Activated CD4-positive, alpha-beta T cell treated with anti-CD3 and anti-CD28 coated beads, Interleukin-2, amount 10 ng/mL, durations not matched to agents 24 days and 14 days (primary cell): ENCODE data around the gene ZC3H18. TPM values are rescaled to one million over a fixed set of nuclear protein-coding genes. Genes with fewer than 3 reads are reported as not detected.

Experiments used
- DNase-seq: peaks from one replicate; pipeline ENCODE4 v3.0.0; 2022
- H3K27ac Mint-ChIP-seq: one replicate; pipeline ENCODE4 v1.8.0; 2022; ENCODE audit warnings: mild to moderate bottlenecking, mixed read lengths
- H3K27me3 Mint-ChIP-seq: one replicate; pipeline ENCODE4 v1.8.0; 2022; ENCODE audit warnings: mixed read lengths
- H3K36me3 Mint-ChIP-seq: one replicate; pipeline ENCODE4 v1.8.0; 2022; ENCODE audit warnings: low read depth, mild to moderate bottlenecking, mixed read lengths
- H3K4me1 Mint-ChIP-seq: one replicate; pipeline ENCODE4 v1.8.0; 2021; ENCODE audit warnings: mixed read lengths
- H3K4me3 Mint-ChIP-seq: one replicate; pipeline ENCODE4 v1.8.0; 2022; ENCODE audit warnings: mild to moderate bottlenecking, moderate library complexity, mixed read lengths
- H3K9me3 Mint-ChIP-seq: one replicate; pipeline ENCODE4 v1.8.0; 2021; ENCODE audit warnings: mixed read lengths
- intact Hi-C: fragments of 100-400 bp; cut with micrococcal nuclease; formaldehyde crosslinking; loops from one replicate; pipeline ENCODE4 v1.15.1; 2023
- total RNA-seq: library from RNA; stranded (reverse); gene quantifications from 2 replicates; pipeline ENCODE4 v1.2.3, GENCODE V29; 2022

Gene ZC3H18
- total RNA-seq, 1 donor from 2014 or later = 106 TPM

GRCh38 chr16:88528902-88529318 is 41.3 kb upstream of the ZC3H18 start:
- intact Hi-C loops = no loop called here
- no peak overlapping the region for H3K27ac Mint-ChIP-seq

GRCh38 chr16:88529596-88529995 is 40.6 kb upstream of the ZC3H18 start:
- no peak overlapping the region for H3K27ac Mint-ChIP-seq

More at GRCh38 chr16:88528902-88529318, 41.3 kb upstream of the ZC3H18 start:
- H3K4me3 Mint-ChIP-seq = no peak overlapping the region
- H3K9me3 Mint-ChIP-seq = no peaks in the 10 kb centered on the region
- no peaks in the 10 kb centered on the region for H3K27me3 Mint-ChIP-seq
- DNase-seq = no peak
- no peaks in the 10 kb centered on the region for H3K4me1 Mint-ChIP-seq
- H3K36me3 Mint-ChIP-seq = no peaks in the 10 kb centered on the region

DNA sequence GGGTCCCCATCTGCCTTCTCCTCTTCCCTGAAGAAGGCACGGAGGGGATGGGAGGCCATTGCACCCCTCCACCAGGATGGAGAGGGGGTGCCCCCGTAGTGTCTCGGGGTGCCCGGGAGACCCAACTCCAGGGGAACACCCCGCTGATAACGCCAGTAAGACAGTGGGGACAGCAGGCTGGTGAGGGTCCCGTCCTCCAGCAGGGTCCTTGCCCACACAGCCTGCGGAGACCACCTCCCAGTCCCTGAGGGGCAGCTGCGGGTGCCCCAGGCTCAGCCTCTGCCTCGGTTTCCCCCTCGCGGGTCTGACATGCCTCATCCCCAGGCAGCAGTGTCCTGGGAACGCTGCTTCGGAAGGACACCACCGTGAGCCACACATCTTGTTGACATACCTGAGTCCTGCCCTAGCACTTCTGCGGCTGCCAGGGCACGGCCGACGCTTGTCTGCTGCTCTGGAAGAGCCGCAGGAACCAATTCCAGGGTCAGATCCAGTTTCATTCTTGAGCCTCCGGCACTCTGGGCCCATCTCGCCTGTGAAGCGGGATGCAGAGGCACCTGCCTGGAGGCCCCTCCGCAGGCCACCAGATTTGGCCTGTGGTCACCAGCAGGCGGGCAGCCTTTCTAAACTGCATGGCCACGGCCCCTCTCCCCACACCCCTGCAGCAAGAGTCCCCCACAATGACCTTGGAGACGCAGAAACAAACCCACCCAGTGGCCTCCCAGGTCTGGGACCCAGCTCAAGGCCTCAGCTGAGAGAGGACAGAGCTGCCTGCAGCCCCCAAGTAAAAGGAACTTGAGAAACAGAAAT is 39.9 kb upstream of the ZC3H18 start:
- Mint-ChIP-seq H3K9me3 (no peaks in the 10 kb centered on the region), H3K36me3 (peaks cover 2% of the 10 kb centered on the region), H3K4me1 (no peaks in the 10 kb centered on the region), H3K4me3 (no peak overlapping the region), H3K27me3 (no peaks in the 10 kb centered on the region), H3K27ac (peak overlapping the region; percentile 57)
- intact Hi-C loops = loop anchor here (5.0 to 10.0 kb wide), 2 partner anchors 73 to 575 kb away; partner anchors contain the start of gene BANP
- no peak for DNase-seq

More at GRCh38 chr16:88529596-88529995, 40.6 kb upstream of the ZC3H18 start:
- Mint-ChIP-seq H3K4me1 (no peaks in the 10 kb centered on the region), H3K4me3 (no peak overlapping the region), H3K9me3 (no peaks in the 10 kb centered on the region), H3K36me3 (no peaks in the 10 kb centered on the region), H3K27me3 (no peaks in the 10 kb centered on the region)
- intact Hi-C loops = no loop called here
- no peak for DNase-seq

- Mint-ChIP-seq H3K9me3 (no peaks in the 10 kb centered on the region), H3K4me3 (no peak overlapping the region), H3K27ac (peak overlapping the region; percentile 57), H3K4me1 (peaks cover under 1% of the 10 kb centered on the region), H3K36me3 (peaks cover 4% of the 10 kb centered on the region), H3K27me3 (no peaks in the 10 kb centered on the region)
- intact Hi-C loops = loop anchor here (5.0 to 10.0 kb wide), 2 partner anchors 74 to 576 kb away; partner anchors contain the start of gene BANP
- DNase-seq = no peak
Measured at GRCh38 chr16:88530858-88531203, 39.4 kb upstream of the ZC3H18 start.

GRCh38 chr16:88531346-88531745 is 38.9 kb upstream of the ZC3H18 start:
- Mint-ChIP-seq H3K36me3 (peaks cover 6% of the 10 kb centered on the region), H3K9me3 (no peaks in the 10 kb centered on the region), H3K4me1 (peaks cover 3% of the 10 kb centered on the region), H3K27me3 (no peaks in the 10 kb centered on the region), H3K4me3 (no peak overlapping the region), H3K27ac (no peak overlapping the region)
- intact Hi-C loops = loop anchor here (5.0 to 10.0 kb wide), 2 partner anchors 74 to 577 kb away; partner anchors contain the start of gene BANP
- no peak for DNase-seq

GRCh38 chr16:88531931-88532433 is 38.2 kb upstream of the ZC3H18 start:
- Mint-ChIP-seq H3K4me3 (no peak overlapping the region), H3K27ac (no peak overlapping the region), H3K36me3 (peaks cover 6% of the 10 kb centered on the region), H3K9me3 (no peaks in the 10 kb centered on the region), H3K27me3 (no peaks in the 10 kb centered on the region), H3K4me1 (peaks cover 3% of the 10 kb centered on the region)
- DNase-seq = no peak
- intact Hi-C loops = loop anchor here (5.0 to 10.0 kb wide), 2 partner anchors 75 to 577 kb away; partner anchors contain the start of gene BANP

DNA sequence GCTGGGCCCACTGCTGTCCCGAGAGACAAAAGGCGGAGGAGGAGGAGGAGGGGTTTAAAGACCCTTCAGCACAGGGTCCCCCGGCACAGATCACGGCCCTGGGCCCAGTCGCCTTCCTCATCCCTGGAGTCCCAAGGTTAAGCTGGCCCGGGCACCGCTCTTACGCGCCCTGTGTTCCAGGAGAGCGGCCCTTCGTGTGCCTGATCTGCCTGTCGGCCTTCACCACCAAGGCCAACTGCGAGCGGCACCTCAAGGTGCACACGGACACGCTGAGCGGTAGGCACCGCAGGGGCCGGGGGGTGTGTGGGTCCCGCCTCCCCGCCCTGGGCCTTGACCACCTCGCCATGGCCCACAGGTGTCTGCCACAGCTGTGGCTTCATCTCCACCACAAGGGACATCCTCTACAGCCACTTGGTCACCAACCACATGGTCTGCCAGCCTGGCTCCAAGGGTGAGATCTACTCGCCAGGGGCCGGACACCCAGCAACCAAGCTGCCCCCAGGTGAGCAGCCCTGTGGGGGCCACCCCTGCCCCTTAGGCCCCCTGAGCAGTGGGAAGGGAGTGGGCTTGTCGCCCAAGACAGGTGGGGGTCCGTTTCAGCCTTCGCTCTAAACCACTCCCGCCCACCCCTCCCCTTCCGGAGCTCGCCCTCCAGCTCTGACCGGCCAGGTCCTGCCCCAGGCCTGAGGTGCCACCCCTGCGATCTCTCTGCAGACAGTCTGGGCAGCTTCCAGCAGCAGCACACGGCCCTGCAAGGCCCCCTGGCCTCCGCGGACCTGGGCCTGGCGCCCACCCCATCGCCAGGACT is 37.6 kb upstream of the ZC3H18 start:
- DNase-seq = no peak
- Mint-ChIP-seq H3K36me3 (peaks cover 6% of the 10 kb centered on the region), H3K9me3 (no peaks in the 10 kb centered on the region), H3K4me3 (no peak overlapping the region), H3K27ac (no peak overlapping the region), H3K4me1 (peaks cover 3% of the 10 kb centered on the region), H3K27me3 (no peaks in the 10 kb centered on the region)
- intact Hi-C loops = loop anchor here (5.0 to 10.0 kb wide), 2 partner anchors 75 to 578 kb away; partner anchors contain the start of gene BANP

DNA sequence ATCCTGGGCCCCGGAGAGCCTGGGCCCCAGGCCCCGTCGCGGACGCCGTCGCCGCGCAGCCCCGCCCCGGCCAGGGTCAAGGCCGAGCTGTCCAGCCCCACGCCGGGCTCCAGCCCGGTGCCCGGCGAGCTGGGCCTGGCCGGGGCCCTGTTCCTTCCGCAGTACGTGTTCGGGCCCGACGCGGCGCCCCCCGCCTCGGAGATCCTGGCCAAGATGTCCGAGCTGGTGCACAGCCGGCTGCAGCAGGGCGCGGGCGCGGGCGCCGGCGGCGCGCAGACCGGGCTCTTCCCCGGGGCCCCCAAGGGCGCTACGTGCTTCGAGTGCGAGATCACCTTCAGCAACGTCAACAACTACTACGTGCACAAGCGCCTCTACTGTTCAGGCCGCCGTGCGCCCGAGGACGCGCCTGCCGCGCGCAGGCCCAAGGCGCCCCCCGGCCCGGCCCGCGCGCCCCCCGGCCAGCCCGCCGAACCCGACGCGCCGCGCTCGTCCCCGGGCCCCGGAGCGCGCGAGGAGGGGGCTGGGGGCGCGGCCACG is 36.8 kb upstream of the ZC3H18 start:
- intact Hi-C loops = loop anchor here (5.0 to 10.0 kb wide), 2 partner anchors 76 to 579 kb away; partner anchors contain the start of gene BANP
- Mint-ChIP-seq H3K4me3 (no peak overlapping the region), H3K27ac (no peak overlapping the region), H3K27me3 (no peaks in the 10 kb centered on the region), H3K9me3 (no peaks in the 10 kb centered on the region), H3K36me3 (peaks cover 6% of the 10 kb centered on the region), H3K4me1 (peaks cover 3% of the 10 kb centered on the region)
- DNase-seq = no peak

- H3K27me3 Mint-ChIP-seq = no peaks in the 10 kb centered on the region
- peaks cover 3% of the 10 kb centered on the region for H3K4me1 Mint-ChIP-seq
- peak; percentile 94 for DNase-seq
- intact Hi-C loops = loop anchor here (5.0 to 10.0 kb wide), 2 partner anchors 77 to 579 kb away; partner anchors contain the start of gene BANP
- peak overlapping the region; percentile 35 for H3K4me3 Mint-ChIP-seq
- H3K9me3 Mint-ChIP-seq = no peaks in the 10 kb centered on the region
- no peak overlapping the region for H3K27ac Mint-ChIP-seq
- H3K36me3 Mint-ChIP-seq = peaks cover 6% of the 10 kb centered on the region
Measured at GRCh38 chr16:88533932-88534637, 36.1 kb upstream of the ZC3H18 start.

DNA sequence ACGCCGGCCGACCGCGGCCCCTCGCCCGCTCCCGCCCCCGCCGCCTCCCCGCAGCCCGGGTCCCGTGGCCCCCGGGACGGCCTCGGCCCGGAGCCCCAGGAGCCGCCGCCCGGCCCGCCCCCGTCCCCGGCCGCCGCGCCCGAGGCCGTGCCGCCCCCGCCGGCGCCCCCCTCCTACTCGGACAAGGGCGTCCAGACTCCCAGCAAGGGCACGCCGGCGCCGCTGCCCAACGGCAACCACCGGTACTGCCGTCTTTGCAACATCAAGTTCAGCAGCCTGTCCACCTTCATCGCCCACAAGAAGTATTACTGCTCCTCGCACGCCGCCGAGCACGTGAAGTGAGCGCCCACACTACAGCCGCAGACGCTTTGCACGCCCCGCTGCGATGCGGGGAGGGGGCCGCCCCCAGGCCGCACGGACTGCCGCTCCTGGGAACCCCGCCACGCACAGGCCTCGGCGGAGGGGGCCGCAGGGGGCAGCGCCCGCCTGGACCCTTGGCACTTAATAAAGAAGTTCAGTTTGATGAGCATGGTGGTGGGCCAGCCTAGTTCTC is 35.5 kb upstream of the ZC3H18 start:
- peak; percentile 78 for DNase-seq
- intact Hi-C loops = loop anchor here (5.0 to 10.0 kb wide), 2 partner anchors 77 to 580 kb away; partner anchors contain the start of gene BANP

DNA sequence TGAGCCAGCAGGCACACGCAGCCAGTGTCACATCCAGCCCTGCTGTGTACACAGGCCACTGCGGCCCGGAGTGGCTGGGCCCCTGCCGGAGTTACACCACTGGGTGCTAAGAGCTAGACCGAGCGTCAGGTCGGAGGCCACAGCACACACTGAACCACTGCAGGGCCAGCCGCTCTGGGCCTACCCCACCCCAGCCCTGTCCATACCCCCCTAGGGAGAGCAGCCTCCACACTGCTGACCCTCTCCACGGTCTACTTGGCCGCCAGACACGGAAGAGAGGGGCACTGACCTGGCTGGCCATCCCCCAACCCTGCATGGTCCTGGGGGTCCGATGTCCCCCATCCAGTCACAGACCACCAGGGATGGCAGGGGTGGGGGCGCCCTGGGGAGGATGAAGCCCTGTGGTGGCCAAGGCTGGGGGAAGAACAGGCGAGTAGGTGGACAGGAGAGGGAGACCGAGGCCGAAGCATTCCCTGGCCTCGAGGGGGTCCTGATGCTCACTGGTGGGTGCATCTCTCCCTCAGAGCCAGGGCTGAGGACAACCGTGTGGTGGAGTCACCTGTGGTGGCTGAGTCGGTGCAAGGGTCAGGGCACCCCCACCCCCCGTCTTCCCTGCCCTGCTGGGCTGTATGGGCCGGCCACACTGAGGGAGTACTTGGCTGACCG is 34.9 kb upstream of the ZC3H18 start:
- peaks cover 2% of the 10 kb centered on the region for H3K27me3 Mint-ChIP-seq
- intact Hi-C loops = loop anchor here (10.0 kb wide), 1 partner anchor 581 kb away; the partner anchor contains the start of gene BANP

More for the DNA sequence above, 35.5 kb upstream of the ZC3H18 start:
- no peaks in the 10 kb centered on the region for H3K9me3 Mint-ChIP-seq
- H3K4me1 Mint-ChIP-seq = peaks cover 3% of the 10 kb centered on the region
- H3K27ac Mint-ChIP-seq = peak overlapping the region; percentile 65
- H3K4me3 Mint-ChIP-seq = peak overlapping the region; percentile 80
- H3K27me3 Mint-ChIP-seq = peaks cover 2% of the 10 kb centered on the region
- peaks cover 6% of the 10 kb centered on the region for H3K36me3 Mint-ChIP-seq

GRCh38 chr16:88535857-88536222 is 34.4 kb upstream of the ZC3H18 start:
- H3K4me3 Mint-ChIP-seq = peak overlapping the region; percentile 80
- H3K27me3 Mint-ChIP-seq = peaks cover 2% of the 10 kb centered on the region
- peaks cover 3% of the 10 kb centered on the region for H3K4me1 Mint-ChIP-seq
- intact Hi-C loops = loop anchor here (10.0 kb wide), 1 partner anchor 581 kb away; the partner anchor contains the start of gene BANP
- H3K9me3 Mint-ChIP-seq = no peaks in the 10 kb centered on the region
- DNase-seq = no peak
- peak overlapping the region; percentile 79 for H3K27ac Mint-ChIP-seq
- H3K36me3 Mint-ChIP-seq = peaks cover 6% of the 10 kb centered on the region

More for the DNA sequence above, 34.9 kb upstream of the ZC3H18 start:
- Mint-ChIP-seq H3K9me3 (no peaks in the 10 kb centered on the region), H3K36me3 (peaks cover 6% of the 10 kb centered on the region), H3K27ac (peak overlapping the region; percentile 79), H3K4me1 (peaks cover 3% of the 10 kb centered on the region), H3K4me3 (peak overlapping the region; percentile 80)
- DNase-seq = no peak
